Measurements from ENCODE around the gene FOXN4.

The FOXN4 gene

DNA sequence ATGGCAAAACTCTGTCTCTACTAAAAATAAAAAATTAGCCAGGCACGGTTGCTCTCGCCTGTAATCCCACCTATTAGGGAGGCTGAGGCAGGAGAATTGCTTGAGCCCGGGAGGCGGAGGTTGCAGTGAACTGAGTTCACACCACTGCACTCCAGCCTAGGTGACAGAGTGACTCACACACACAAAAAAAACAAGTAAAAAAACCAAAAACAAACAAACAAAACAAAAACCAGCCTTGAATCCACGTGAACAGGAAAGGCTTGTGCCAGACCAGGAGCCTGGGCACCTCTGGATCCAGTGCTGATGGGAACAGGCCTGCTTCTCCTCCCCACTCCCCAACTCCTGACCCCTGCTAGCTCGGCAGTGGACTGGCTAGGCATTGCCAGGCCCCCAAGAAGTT, 3.5 kb downstream of the FOXN4 start:
- DNase-seq (ENCODE audit: low spot score), result no peak

DNA sequence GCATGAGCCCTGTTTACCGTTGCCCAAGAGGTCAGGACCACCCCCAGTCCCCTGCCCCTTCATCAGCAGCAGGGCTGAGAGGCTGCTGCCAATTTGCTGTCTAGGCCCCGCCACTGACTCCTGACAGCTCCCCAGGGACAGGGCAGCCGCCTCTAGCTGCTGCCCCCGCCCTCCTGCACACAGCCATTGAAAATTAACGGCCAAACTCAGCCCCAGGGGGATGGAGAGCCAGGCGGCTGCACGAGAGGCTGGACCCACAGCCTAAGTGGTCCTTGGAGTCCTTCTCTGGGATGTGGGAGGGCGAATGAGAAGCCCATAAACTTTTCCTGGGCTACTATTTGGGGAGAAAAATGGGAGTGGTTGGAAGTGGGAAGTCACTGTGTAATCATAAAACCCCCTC, 4.6 kb downstream of the FOXN4 start:
- DNase-seq (ENCODE audit: low spot score), result no peak

DNA sequence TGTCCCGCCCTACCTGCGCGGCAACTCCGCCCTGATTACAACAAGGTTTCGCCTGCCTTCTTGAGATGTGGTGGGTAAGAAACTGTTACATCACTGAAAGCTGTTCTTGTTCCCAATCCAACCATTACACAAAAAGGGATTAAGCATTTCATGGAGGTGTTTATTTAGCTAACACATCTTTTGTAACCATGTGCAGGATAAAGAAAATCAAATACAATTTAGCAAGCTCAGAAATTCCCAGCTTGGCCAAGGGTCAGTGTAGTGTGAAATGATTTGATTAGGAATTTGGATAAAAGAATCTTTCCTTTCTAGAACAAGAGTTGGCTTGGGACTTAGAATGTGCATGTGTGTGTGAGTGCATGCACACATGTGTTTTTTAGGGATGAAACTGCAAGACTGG, 6.3 kb downstream of the FOXN4 start:
- no peak for DNase-seq (ENCODE audit: low spot score)

DNA sequence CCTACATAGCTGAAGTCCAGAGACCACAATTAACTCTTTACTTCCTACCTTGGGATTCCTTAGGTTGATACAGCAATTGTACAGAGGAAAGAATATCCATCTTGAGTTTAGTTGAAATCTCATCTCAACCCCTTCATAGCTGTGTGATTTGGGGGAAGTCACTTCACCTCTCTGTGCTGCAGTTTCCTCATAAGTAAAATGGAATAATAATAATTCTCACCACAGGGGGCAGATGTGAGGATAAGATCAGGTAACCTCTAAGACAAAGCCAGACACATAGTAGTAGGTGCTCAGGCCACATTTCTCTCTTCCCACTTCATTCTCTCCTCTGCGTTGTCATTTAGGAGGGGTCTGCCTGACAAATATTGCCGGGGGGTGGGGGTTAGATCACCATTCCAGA, 6.7 kb downstream of the FOXN4 start:
- no peak for DNase-seq (ENCODE audit: low spot score)

DNA sequence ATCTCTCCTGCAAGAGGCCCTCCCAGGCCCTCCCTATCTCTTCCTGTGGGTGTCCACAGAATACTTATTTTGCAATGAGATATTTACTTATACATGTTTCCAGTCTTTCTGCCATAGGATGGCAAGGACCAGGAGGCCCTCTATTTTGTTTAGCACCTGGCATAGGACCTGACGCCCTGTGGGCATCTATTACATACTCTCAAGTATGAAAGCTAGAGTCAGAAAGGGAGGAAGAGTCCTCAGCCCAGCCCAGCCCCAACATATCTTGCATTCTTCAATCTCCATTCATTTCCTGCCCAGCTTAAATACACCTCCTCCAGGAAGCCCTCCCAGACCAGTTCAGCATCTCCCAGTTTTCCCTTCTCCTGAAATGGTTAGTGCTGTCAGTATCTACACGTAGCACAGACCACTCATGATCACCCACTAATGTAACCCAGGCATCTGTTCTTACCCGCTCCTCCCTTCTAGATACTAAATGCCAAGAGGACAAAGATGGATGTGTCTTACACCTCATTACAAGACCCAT, 7.4 kb downstream of the FOXN4 start:
- no peak for DNase-seq (ENCODE audit: low spot score)

DNA sequence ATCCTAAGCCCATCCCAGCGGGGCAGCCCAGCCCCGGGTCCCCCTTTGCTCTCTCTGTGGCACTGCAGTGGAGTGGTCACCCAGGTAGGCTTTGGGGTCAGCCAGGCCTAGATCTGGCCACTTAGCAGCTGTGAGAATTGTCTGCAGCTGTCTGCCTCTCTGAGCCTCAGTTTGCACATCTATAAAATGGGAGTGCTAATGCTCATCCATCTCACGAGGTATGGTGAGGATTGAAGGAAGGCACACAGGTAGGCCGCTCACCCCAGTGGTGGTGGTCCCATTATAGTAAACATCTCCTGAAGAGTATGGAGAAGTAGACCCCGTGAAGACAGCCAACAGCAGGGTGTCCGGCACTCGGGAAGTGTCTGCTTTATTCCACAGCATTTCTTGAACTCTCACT, 9.2 kb downstream of the FOXN4 start:
- DNase-seq (ENCODE audit: low spot score), result no peak

DNA sequence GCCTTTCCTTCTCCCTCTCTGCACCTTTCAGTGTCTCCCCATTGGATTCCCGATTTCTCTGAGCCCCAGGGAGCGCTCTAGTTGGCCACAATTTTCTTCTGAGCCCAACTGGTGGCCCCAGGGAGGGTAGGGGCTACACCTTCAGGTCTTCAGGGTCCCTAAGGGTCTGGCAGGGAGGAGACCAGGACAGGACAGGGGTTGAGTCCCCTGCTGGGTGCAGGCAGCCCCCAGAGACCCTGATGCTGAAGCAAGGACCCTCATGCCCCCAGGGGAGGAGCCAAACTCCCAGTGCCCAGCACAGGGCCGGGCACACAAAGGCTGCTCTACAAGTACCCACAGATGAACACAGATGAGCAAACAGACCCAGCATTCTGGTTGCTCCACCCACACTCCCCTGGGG, 12.7 kb downstream of the FOXN4 start:
- no peak for DNase-seq (ENCODE audit: low spot score)

DNA sequence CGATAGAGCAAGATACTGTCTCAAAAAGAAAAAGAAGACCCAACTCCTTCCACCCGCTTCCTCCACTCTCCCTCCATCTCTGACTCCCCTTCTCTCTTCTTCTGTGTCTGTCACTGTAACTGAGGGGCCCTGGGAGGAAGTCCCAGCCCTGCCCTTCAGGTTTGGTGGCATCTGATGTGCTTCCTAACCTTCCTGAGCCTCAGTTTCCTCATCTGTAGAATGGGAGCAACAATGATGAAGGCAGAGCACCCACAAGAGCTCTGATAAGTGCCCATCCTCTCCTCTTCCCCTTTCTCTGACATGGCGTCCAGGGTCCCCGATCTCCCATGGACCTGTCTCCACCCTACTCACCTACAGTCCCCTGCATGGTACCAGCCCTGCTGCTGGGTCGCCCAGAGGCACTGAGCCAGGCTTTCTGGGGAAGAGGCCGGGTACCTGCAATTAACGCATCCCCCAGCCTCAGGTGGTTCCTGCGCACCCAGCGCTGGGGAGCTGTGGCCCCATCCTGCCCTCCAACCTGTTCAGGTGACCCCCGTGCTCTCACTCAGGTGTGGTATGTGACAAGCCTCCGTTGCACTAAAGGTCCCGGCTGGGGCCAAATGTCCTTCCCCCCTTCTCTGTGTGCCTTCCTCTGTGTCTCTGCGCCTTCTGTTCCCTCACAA, 13.2 kb downstream of the FOXN4 start:
- no peak for DNase-seq (ENCODE audit: low spot score)

DNA sequence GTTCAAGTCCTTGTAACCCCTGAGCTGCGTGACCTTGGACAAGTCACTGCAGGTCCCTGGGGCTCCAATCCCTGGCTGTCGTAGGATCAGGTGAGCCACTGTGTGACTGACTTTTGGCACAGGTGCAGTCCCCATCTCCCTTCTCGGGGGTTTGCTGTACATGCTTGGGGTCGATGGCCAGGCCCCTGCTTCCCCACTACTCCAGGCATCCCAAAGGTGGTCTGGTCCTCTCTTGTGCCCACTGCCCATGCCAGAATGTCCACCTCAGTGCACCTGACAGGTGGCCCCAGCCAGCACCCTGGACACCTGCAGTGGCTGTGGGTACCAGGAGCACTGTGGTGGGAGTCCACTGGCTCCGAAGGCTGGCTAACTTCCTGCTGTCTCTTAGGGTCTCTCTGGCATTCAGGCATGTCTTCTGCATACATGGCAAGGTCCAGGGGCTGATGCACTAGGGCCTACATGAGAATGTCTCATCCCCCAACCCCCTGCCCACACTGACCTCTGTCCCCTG, 14.7 kb downstream of the FOXN4 start:
- no peak for DNase-seq (ENCODE audit: low spot score)

DNA sequence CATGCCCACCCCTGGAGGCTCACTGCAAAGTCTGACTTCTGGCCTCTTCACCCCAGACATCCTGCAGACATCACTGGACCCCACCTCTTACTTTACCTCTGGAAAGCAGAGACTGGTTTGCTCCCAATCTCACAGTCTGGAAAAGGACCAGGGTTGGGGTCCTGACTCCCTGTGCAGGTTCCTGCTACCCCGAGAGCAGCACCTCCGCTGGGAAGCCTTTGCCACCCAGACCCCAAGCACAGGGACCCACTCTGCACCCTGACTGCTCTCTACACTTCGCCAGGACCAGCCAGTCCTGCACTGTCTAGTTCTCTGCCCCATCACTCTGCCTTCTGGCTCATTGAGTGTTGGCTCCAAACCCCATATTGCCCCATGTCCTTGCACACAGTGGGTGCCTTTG, 16.0 kb downstream of the FOXN4 start:
- DNase-seq (ENCODE audit: low spot score), result no peak

DNA sequence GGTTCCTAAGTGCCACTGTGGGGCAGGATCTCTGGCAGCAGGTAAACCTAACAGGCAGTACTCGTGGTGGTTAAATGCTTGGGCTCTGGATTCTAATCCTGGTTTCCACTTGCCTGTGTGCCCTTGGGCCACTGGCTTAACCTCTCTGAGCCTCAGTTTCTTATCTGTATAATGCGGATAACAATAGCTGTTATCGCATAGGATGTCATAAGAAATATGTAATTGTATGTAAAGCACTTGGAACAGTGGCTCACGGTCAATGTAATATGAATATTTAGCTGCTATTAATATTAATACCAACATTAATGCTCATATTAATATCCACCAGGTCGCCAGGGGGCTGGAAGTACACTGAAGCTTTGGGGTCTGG, 16.8 kb downstream of the FOXN4 start:
- no peak for DNase-seq (ENCODE audit: low spot score)

DNA sequence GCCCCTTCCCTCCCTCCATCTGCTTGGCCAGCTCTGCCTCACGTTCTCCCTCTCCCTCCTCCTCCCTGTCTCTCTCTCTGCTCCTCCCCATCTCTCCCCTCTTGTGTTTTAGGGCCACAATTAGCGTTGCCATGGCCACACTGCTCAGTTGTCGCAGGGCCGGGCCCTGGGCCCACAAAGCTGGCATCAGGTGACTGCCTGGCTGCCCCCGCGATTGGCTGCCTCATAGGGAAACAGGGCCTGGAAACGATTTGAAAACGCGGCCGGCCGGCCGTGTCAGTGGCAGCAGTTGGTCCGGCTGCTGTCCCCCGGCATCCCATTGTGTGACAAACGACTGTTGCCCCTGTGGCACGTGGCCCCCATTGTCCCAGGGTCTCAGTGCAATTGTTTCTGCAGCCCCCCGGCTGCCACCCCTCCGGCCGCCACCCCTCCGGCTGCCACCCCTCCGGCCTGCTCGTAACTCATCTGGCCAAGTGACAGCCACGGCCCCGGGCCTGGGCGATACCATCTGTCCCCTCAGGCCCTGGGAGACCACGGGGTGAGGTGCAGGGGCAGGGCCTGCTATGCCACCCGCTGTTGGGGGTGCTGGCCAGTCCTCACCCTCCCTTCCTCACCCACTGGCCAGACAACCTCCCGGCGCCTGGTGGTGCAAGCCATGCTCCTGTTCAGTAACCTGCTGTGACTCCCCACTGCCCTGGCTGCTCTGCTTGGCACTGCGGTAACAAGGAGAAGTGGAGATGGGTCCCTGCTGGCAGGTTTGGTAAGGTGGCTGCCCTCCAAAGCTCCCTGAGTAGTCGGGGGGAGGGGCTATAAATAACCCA, 17.4 kb downstream of the FOXN4 start:
- peak; percentile 79 for DNase-seq (ENCODE audit: low spot score)

DNA sequence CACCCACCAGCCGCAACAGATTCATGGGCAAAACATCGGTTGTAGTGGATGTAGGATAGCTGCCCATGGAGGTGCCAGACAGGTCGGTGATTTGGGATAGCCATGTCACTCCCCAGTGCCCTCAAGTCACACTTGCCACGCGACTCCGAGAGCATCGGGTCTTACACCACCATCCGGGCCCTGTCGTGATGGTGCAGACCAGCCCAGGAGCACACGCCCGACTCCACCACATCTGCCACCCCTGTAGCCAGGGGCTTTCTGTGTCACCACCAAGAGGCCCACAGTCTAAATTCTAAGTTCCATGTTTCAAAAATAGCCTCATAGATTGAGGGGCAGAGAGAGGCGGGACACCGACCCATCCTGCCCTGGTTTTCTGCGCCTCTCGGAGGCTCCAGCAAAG, 18.0 kb downstream of the FOXN4 start:
- DNase-seq (ENCODE audit: low spot score), result no peak

DNA sequence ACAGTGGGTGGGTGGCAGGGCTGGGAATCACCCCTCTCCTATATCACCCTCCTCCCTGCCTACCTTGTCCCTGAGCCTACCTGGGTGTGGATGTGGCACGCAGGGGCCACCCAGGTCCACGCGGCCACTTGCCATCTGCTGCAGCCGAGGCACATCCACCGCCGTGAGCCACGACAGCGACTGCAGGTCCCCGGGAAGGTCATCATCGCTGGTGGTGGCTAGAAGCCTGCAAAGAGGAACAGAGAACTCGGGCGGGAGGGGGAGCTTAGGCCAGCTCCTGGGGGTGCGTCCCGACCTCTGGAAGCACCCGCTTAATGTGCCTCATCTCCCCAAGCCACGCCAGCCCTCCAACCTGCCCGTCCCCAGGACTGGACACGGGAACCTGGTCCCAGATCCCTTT, 19.0 kb downstream of the FOXN4 start:
- no peak for DNase-seq (ENCODE audit: low spot score)

DNA sequence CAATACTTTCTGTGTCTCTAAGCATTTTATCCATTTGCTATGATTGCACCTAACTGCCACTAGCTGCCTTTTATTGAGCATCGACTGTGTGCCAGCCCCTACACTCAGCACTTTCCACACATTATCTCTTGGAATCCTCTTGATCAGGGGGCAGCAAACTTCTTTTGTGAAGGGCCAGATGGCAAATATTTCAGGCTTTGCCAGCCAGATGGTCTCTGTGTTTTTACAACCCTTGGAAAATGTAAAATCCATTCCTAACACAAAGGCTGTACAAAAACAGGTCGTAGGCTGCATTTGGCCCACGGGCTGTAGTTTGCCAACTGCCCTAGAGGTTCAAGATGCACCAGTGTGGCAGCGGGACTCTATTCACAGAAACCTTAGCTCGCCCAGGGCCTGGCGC, 19.5 kb downstream of the FOXN4 start:
- DNase-seq (ENCODE audit: low spot score), result no peak

DNA sequence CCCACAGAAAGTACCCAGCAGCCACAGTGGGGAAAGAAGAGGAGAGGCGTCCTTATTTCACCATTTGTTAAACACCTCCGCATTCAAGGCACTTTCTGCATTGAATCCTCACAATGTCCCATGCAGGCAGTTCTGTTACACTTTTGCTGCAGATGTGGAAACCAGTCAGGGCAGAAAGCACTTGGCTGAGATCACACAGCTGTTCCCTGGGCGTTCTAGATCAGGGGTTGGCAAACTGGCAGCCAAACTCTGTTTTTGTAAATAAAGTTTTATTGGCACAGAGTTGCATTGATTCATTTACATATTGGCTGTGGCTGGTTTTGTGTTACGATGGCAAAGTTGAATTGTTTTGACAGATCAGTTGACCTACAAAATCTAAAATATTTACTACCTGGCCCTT, 20.1 kb downstream of the FOXN4 start:
- DNase-seq (ENCODE audit: low spot score), result no peak

DNA sequence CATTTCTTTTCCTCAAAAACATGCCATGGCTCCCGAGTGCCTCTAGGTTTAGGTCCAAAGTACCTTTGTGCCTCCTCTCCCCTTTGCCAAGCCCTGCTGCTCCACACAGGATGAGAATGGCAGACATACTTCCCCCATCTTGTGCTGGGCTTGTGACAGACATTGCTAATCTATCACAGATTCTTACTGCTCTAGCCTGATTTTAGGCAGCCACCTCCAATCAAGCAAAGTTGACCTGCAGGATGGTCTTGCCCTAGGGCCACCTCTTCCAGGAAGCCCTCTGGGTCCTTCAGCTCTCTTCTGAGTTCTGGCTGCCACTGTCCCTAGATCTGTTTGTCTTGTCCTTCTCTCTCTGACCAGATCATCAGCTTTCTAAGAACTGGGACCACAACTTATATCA, 20.5 kb downstream of the FOXN4 start:
- no peak for DNase-seq (ENCODE audit: low spot score)

DNA sequence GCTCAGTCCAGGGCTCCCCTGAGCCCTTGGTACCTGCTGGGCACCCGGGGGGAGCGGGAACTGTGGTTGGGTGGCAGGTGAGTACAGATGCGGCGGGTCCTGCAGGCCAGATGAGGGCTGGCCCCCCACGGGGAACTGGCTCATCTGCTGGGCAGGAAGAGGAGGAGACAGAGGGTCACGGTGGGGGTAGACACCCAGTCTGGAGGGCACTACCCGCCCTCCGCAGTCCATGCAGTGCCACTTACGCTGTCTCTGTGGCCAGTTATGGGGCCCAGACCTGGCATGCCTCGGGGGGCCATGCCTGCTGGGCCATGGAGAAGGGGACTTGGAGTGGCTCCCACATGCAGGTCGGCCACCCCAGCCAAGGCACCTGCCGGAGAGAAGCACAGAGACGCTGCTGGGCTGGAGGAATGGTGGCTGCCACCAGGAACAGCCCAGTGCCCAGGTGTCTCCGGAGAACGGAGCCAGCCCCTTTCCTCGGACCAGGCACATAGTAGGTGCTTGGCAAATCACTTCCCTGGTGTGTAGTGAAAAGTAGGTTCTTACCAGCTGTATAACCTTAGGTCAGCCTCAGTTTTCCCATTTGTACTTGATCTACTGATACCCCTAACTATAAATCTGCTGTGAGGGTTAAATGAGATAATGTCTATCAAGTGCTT, 21.1 kb downstream of the FOXN4 start:
- DNase-seq (ENCODE audit: low spot score), result no peak

DNA sequence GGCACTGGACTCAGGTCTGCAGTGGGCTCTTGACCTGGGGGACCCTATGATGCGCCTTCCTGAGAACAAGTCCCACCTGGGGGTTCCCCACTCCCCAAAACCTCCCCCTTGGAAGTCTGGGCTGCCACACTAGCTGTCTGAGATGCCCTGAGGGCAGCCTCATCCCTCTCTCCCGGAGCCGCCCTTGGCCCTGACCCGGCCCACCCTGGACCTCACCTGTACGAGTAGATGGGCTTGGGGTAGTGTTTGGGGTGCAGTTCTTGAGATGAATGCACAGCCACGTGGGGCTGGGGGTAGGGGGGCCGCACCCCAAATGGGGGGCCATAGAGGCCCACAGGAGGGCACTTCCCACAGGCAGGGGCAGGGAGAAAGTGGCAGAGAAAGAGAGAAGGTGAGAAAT, 21.9 kb downstream of the FOXN4 start:
- DNase-seq (ENCODE audit: low spot score), result no peak

DNA sequence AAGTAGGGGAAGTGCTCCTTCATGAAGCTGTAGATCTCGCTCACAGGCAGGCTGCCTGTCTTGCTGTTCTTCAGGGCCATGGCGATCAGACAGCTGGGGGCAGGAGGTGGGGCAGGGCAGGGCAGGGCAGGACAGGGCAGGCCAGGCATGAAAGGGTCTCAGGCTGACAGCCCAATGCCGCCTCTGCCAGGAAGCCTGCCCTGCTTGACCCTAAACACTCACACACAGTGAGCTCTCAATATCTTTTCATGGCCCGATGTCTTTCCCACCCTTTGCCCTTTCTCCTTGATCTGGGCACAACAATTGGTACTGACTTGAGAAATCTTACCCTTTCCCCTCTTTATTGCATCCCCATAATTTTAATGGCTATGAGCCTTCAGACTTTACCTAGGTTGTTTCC, 22.4 kb downstream of the FOXN4 start:
- DNase-seq (ENCODE audit: low spot score), result no peak

DNA sequence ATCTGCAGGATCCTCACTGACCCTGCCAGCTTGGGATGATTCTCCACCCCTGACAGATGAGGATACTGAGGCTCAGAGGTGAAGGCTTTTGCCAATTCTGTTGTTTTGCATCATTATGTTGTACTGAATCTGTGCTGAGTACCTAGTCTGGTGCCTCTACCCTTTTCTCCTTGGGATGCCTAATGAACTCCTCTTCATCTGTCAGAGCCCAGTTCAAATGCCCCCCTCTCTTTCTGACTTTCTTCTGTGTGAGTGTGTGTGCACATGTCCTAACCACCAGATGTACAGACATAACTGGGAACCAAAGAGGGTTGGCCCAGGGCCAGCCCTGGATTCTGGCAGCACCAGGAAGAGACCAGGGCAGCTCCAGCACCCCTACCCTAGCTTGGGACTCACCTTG, 22.8 kb downstream of the FOXN4 start:
- no peak for DNase-seq (ENCODE audit: low spot score)

DNA sequence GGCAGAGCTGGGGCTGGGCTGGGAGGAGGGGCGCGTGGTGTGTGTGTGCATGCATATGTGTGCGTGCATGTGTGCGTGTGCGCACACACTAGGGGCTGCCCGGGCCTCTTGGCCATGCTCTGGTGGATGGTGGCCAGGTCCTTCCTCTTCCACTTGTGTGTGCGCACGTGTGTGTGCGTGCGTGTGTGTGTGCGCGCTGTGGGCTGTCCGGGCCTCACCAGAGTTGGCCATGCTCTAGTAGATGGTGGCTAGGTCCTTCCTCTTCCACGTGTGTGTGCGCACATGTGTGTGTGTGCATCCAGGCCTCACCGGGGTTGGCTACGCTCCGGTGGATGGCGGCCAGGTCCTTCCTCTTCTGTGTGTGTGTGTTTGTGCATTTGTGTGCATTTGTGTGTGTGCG, 24.7 kb downstream of the FOXN4 start:
- no peak for DNase-seq (ENCODE audit: low spot score)

DNA sequence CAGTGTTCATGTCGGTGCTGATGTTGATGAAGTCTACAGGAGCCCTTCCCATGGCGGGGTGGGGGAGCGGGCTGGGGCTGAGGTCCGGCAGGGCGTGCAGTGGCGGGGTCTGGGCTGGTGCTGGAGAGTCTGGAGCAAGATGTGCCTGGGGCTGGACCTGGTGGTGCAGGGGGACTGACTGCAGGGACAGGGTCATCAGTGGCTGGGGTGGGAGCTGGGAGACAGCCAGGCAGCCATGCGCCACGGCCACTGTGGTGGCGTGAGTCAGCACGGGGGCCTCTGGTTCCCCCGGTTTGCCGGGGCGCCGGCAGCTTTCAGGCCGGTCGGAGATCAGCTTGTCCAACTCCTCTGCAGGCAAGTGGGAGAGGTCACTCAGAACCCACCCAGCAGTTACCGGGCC, 27.6 kb downstream of the FOXN4 start:
- no peak for DNase-seq (ENCODE audit: low spot score)
